NCI-H2029 (cell line): ENCODE measurements around the gene TCFL5.

Experiments used
- DNase-seq: peaks from one replicate; lab custom pipeline; 2025; lab: John Stamatoyannopoulos, UW

TCFL5 gene

DNA sequence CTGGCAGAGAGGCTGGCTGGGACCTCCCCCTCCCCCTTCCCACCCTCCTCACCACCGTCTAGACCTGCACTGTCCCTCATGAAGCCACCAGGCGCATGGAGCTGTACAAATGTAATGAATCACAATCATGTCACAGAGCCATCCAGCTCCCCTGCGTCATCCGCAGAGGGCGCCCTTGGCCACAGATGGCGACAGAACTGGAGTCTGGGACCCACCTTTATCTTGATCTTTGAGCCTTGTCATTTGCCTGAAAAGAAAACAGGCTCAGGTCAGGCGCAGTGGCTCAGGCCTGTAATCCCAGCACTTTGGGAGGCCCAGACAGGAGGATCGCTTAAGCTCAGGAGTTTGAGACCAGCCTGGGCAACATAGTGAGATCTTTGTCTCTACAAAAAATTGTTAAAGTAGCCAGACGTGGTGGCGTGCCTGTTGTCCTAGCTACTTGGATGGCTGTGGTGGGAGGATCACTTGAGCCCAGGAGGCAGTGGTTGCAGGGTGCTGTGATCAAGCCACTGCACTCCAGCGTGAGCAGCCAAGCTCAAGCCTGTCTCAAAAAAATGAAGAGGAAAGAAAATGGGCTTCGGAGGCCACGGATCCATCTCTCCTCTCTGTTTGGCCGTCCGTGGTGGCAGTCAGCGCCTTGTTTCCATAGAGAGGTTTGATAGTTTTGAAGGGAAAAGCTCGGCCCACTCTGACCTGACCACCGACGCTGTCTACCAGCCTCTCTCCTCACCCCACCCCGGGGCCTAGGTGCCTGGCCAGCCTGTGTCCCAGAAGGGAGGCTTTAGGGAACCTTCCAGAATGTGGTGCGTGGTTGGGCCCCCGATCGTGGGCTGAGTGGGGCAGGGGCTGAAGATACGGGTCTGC lies 38.6 kb downstream of the TCFL5 start:
- peak; percentile 62 for DNase-seq

DNA sequence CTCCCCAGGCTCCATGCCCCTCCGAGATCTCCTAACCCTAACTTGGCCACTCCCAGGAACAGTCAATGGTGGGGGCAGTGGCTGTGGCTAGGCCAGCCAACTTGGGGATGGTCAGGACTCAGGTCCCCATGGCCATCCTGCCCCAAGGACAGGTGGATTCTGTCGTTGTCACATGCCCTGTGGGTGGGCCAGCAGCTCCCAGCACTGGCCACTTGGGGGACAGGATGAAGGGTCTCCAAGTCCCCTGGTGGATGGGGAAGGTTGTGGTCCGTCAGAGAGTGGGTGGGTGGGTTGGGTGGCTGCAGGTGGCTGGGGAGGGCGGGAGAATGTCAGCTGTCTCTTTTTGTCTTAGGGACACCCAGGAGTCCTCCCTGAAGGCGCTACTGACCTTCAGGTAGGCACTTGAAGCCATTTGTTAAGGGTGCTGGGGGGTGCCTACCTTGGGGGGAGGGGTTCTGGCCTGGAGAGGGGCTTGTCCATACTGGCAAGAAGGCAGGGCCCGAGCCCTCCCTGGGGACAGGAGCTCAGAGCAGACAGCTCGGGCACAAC lies 39.3 kb downstream of the TCFL5 start:
- no peak for DNase-seq

DNA sequence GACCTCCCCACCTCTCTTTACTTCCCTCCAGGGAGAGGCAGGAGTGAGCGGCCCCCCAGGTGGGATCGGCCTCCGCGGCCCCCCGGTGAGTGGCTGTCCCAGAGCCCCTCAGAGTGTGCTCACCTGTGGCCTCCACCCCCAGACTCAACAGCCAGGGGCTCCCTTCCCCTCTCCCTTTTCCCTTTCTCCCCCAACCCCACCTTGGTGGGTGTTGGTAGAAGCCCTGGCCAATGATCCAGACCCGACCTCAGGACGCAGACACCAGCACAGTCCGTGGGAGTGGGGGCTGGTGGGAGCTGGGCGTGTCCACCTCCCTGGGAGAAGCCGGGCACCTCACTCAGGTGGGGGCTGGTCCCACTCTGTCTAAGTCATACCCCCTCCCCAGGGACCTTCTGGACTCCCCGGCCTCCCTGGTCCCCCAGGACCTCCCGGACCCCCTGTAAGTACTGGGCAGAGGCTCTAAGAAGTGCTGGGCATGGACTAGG lies 39.9 kb downstream of the TCFL5 start:
- no peak for DNase-seq

DNA sequence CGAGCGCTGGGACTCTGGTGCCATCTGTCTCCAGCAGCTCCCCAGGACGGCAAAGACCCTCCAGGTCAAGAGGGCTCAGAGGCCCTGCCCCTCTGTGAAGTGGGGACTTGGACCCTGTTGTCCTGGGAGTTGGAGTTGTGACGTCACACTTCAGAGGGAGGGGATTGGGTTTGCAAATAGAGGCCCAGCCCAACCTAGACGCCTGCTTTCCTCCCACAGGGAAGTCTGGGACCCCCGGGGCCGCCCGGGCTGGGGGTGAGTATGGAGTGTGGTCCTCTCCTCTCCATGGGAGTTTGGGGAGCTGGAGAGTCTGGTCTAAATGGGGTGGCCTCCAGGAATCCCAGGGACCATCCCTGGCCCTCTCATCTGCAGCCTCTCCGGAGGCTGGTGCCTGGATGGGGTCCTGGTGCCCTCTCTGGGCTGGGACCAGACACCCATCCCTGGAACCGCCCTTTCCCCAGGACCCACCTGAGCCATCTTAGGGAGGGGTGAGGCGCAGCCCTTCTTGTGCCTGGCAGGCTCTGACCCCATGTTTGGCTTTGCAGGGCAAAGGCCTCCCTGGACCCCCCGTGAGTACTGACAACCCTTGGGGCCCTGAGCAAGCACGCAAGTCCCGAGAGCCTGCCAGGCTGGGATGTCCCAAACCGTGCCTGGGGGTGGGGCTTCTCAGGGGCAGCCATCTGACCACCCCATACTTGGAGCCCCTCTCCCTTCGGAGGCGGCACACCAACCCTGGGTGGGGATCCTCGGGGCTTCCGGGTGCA lies 40.5 kb downstream of the TCFL5 start:
- DNase-seq = no peak

DNA sequence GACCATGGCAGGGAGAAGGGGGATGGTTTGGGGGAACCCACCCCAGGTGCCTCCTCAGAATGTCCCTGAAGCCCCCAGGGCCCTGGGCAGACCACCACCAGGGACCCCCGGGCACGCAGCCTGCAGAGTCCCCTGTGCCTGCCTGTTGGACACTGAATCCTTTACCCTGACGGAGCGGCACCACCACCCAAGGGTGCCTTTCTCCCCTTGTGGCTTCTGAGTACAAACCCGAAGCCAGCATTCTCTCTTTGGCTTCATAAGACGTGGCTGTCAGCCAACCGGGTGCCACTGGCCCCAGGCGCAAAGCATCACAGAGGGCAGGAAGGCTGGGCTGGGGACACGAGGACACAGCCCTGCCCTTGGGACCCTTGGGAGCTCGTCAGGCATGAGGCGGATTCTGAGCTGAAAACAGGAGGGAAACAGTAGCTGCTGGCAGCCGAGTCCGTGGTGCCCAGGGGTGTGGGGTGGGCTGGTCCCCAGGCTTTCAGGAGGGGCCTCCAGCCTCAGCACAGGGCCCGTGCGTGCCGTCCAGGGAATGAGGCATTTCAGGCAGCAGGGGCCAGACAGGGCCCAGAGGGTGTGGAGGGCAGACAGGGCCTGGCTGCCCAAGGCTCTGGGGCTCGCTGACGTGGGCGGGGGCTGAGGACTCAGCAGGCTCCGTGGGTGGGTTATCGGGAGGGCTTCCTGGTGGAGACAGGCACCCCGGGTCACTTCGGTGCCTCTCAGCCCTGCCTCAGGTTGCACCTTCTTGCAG lies 41.2 kb downstream of the TCFL5 start:
- no peak for DNase-seq

DNA sequence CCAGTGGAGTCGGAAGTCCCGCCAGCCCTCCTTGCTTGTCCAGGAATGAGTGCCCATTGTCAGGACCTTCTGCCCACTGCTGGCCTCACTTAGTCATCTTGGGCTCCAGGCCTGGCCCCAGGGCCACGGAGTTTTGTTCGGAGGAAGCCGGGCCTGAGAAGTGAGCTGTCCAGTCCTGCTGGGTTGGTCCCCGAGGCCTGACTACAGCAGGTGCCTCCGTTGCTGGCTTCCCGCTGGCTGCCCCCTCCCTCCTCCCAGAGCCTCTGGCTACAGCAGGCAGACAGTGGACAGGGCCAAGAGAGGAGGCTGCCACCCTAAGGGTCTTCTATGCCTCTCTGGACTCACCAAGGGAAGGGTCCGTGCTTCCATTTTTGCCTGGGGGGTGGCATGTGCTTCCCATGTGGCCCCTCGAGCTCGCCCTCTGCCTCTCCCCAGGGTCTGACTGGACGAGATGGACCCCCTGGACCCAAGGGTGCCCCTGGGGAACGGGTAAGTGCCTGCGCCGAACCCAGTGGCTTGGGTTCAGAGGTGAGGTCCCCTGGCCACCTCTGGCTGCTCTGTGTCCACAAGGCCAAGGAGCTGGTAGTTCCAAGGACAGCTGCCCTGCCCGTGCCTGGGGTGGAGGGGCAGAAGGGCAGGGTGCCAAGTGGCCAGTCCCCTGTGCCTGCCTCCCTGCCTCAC lies 42.0 kb downstream of the TCFL5 start:
- DNase-seq = no peak

- DNase-seq = peak; percentile 14
Observed at GRCh38 chr20:62818592-62819493, 42.8 kb downstream of the TCFL5 start.

- DNase-seq = no peak
Observed at GRCh38 chr20:62817975-62818591, 43.5 kb downstream of the TCFL5 start.

DNA sequence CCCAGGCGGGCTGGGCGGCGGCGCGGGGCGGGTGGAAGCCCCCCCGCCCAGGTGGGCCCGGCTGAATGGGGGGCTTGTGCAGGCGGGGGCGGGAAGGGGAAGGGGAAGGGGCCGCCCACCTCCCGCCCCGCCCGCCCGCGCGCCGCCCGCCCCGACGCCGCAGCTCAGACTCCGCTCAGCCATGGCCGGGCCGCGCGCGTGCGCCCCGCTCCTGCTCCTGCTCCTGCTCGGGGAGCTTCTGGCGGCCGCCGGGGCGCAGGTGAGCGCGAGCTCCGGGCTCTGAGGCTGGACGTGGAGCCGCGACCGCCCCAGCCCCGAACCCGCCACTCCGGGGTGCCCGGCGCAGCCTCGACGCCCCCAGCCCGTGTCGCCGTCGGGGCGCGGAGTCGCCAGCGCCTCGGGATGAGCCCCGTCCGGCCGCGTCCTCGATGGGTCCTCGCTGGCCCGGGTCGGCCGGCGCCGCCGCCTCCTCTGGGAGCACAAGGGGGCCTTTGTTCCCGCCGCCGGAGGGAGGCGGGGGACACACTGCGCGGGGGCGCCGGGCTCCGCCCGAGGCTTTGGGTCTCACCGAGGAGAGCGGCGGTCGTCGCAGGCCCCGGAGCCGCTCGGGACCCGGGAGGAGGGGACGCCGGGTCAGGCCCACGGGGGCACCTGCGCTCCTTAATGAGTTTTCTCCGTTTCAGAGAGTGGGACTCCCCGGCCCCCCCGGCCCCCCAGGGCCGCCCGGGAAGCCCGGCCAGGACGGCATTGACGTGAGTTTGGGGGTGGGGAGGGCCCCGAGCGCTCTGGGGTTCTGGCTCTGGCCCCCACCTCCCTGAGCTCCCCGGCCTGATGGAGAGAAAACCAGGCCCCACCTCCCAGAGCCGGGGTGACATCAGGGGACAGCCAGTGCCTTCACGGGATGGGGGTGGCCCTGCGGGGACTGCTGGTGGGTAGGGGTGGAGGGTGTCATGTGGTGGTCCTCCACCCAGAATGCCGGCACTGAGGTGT lies 44.4 kb downstream of the TCFL5 start, which contains the start of gene COL9A3:
Gene COL9A3 (plus strand): TSS at position 167 of the 990 bp plus-strand sequence. CDS start 15 bp downstream, at position 182.
- DNase-seq = no peak

DNA sequence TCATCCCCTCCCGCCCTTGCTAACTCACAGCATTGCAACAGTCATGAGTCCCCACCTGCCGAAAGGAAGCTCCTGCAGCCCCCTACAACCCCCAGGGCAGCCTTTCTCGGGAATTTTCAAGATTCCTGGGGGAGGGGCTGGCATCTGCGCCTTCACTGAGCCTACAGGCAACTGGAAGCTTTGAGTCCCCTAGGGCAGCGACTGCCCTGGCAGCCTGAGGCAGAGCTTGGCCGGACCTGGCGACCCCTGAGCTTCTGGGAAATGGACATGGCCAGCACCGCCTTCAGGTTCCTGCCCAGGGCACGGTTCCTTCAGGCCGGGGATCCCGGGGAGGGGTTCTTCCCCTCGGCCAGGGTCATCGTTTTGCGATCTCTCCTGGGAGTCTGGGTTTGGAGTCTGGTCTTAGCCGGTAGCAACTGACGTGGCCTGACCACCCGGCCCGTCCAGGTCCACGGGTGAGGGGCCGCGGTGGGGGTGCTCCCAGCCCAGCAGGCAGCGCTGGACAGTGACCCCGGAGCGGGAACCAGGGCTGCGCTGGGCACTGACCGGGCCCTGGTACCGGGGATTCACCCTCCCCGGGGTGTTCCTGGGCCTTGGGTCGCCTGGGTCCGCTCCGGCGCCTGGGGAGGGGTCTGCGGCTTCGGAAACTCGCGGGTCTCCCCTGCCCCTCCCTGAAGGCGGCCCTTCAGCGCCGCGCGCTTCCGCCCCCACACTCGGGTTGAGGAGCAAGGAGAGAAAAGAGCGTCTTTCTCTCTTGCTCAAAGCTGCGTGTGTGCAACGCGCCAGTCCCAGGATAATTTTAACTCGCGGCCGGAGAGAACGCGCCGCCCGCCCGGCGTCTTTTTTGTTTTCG lies 45.4 kb downstream of the TCFL5 start:
- DNase-seq = no peak

- DNase-seq = no peak
Observed at GRCh38 chr20:62815066-62815991, 46.3 kb downstream of the TCFL5 start.

GRCh38 chr20:62814709-62815065 lies 46.9 kb downstream of the TCFL5 start:
- no peak for DNase-seq

GRCh38 chr20:62814060-62814708 lies 47.4 kb downstream of the TCFL5 start:
- no peak for DNase-seq

- no peak for DNase-seq
Observed at GRCh38 chr20:62813588-62813987, 48.0 kb downstream of the TCFL5 start.

- no peak for DNase-seq
Observed at GRCh38 chr20:62812907-62813200, 48.8 kb downstream of the TCFL5 start.

- no peak for DNase-seq
Observed at GRCh38 chr20:62812181-62812906, 49.3 kb downstream of the TCFL5 start.
